Right forelimb (tissue), 1 donor: ENCODE data around the gene KL.

Source experiments
- DNase-seq: peaks from one replicate; pipeline ENCODE4 v3.0.0-alpha.2; 2018

KL gene

DNA sequence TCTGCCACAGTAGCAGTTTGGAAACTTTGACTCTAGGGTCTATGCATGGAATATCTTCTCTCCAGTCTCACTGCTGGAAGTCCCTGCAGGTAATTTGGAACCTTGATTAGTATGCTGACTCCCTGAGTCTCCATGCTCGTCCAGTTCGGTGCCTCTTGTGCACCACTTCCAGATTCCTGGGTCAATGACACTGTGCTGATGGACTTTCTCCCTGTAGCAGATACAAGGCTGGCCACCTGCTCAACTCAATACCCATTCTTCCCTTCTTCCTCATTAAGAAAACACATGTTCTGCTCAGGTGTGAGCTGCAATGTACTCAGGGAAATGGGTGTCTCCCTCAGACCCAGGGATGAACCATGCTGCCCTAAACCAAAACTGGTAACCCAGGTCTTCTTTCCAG is 99.1 kb downstream of the KL start:
- no peak for DNase-seq
